ENCODE results near the gene AP4B1. TPM values are rescaled to one million over a fixed set of nuclear protein-coding genes. Genes with fewer than 3 reads are reported as not detected.

AP4B1 gene
- total and polyA plus RNA-seq, 2 of the 13 experiments (the other 11 are each of a cell fraction or from before 2014, with no cell fraction given): 8.5 to 12.0 TPM

- TF ChIP-seq ZKSCAN8 (CRISPR knock-in tag; IDR thresholded peaks at IDR 0.05; ENCODE audit: borderline replicate concordance) (peak; percentile 12; the same call in 1 of the 2 replicates), ZNF790 (CRISPR knock-in tag; IDR thresholded peaks at IDR 0.05; ENCODE audit: borderline replicate concordance) (no peak), PAF1 (CRISPR knock-in tag; IDR thresholded peaks at IDR 0.05) (no peak), NR3C1 (CRISPR knock-in tag; IDR thresholded peaks at IDR 0.05) (no peak), KAT2B (IDR thresholded peaks at IDR 0.05; ENCODE audit: borderline replicate concordance, low read depth, low read length) (no peak), FOXC1 (CRISPR knock-in tag; IDR thresholded peaks at IDR 0.05; ENCODE audit: borderline replicate concordance) (no peak), IKZF5 (CRISPR knock-in tag; IDR thresholded peaks at IDR 0.05) (peak; percentile 98), BCL3 (CRISPR knock-in tag; IDR thresholded peaks at IDR 0.05) (no peak; the same call in 1 of the 2 replicates), ZHX2 (IDR thresholded peaks at IDR 0.05; ENCODE audit: low read depth) (peak; percentile 89), ZHX2 (CRISPR knock-in tag; IDR thresholded peaks at IDR 0.05; ENCODE audit: borderline replicate concordance) (no peak; the same call in 1 of the 2 replicates), ZNF24 (IDR thresholded peaks at IDR 0.05) (peak; percentile 50; the same call in 1 of the 2 replicates), ZFYVE20 (CRISPR knock-in tag; IDR thresholded peaks at IDR 0.05; ENCODE audit: borderline replicate concordance, low read depth) (peak; percentile 46; the same call in 1 of the 2 replicates), ZMAT5 (CRISPR knock-in tag; IDR thresholded peaks at IDR 0.05; ENCODE audit: borderline replicate concordance, low read depth) (no peak), HOXA3 (CRISPR knock-in tag; IDR thresholded peaks at IDR 0.05) (peak; percentile 97), ATF7-NPFF (CRISPR knock-in tag; IDR thresholded peaks at IDR 0.05; ENCODE audit: low read depth) (peak; percentile 76), NFYB (CRISPR knock-in tag; IDR thresholded peaks at IDR 0.05) (peak; percentile 46; the same call in 1 of the 2 replicates), ZNF224 (CRISPR knock-in tag; IDR thresholded peaks at IDR 0.05) (peak; percentile 79; the same call in 1 of the 2 replicates)
Observed at GRCh38 chr1:113928941-113929749, 24.5 kb upstream of the AP4B1 start, which contains the start of gene HIPK1 (continued).

Data from HepG2 (cell line).